Measurements from ENCODE around the gene METRNL. TPM values are rescaled to one million over a fixed set of nuclear protein-coding genes. Genes with fewer than 3 reads are reported as not detected.
"Not testable (repeated sequence)": the region's sequence is repeated elsewhere in the genome, so short reads cannot be mapped to it uniquely, and the experiment has no call there.

The METRNL gene, protein sequence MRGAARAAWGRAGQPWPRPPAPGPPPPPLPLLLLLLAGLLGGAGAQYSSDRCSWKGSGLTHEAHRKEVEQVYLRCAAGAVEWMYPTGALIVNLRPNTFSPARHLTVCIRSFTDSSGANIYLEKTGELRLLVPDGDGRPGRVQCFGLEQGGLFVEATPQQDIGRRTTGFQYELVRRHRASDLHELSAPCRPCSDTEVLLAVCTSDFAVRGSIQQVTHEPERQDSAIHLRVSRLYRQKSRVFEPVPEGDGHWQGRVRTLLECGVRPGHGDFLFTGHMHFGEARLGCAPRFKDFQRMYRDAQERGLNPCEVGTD
- 1 to 10 TPM; 4.1 to 4.6 TPM for total RNA-seq
- polyA plus RNA-seq, result 1 to 10 TPM in 2 of 3 donors, under 1 TPM in 1; 0.42 to 4.8 (median 1.3) TPM
- 0.90 to 4.6 (median 2.1) reads per million in 6 experiments for total RNA-seq

DNA sequence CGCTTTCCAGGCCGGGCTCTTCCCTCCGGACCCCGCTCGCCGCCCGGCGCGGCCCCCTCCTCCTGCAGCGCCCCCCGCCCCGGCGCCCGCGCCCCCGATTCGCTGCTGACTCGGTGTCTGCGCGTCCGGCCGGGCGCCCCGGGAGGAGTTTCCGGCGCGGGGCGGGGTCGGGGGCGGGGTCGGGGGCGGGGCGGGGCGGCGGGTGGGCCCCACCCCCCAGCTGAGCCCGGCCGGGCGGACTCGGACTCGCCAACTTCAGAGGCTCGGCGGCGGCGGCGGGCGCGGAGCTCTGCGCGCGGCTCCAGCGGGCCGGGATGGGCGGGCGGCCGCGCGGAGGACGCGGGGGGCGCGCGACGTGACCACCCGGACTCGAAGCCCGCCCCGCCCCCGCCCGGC is at the start of gene METRNL:
METRNL (plus strand) TSS at position 258 of the 396 bp plus-strand sequence. CDS start 207 bp downstream, outside the sequence.
- POLR2A ChIA-PET, result interaction anchor here (1.0 to 2.8 kb wide), 2 partner anchors 28 to 93 kb away, joined by 3 to 10 read pairs; no protein-coding TSS in a partner anchor
- Mint-ChIP-seq H3K36me3 (no peaks in the 10 kb centered on the region), H3K9me3 (no peaks in the 10 kb centered on the region), H3K27me3 (peaks cover 0 to 11% (median 0%) of the 10 kb centered on the region in 5 donors), H3K4me3 (peak within 1 kb of the TSS in 9 of 10 donors; percentile 29 to 75 (median 60)), H3K27ac (peak within 1 kb of the TSS in 1 of 10 donors; percentile 49), H3K4me1 (peaks cover 6 to 34% (median 24%) of the 10 kb centered on the region in 4 donors)
- DNase-seq, result peak in 8 of 10 donors; percentile 20 to 70 (median 47)
- peak; percentile 34 to 38 for ATAC-seq

DNA sequence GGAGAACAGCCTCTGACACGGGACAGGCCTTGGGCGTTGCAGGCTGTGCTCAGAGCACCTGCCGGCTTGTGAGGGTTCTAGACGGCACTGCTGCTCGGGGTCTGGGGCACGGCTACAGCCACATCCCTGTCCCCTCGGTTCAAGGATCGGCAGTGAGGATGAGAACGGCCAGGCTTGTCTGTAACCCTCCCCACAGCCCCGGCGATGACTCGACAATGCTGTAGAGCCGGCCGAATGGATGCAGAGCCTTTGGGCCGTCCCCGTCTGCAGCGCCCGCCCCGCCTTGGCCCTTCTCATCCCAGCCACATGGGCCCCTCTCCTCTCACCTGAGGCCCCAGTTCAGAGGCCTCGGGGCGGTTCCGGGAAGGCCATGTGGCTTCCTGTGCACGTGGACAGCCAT is 49.0 kb upstream of the METRNL start:
- no peaks in the 10 kb centered on the region for H3K27me3 Mint-ChIP-seq
- H3K4me1 Mint-ChIP-seq, result peaks cover 11 to 27% (median 21%) of the 10 kb centered on the region in 4 donors
- H3K36me3 Mint-ChIP-seq, result peaks cover 0 to 45% (median 8%) of the 10 kb centered on the region in 3 donors
- no peak overlapping the region for H3K27ac Mint-ChIP-seq
- DNase-seq (no peak), ATAC-seq (no peak)
- no peaks in the 10 kb centered on the region for H3K9me3 Mint-ChIP-seq
- H3K4me3 Mint-ChIP-seq, result no peak overlapping the region
- POLR2A ChIA-PET, result no interaction called here

DNA sequence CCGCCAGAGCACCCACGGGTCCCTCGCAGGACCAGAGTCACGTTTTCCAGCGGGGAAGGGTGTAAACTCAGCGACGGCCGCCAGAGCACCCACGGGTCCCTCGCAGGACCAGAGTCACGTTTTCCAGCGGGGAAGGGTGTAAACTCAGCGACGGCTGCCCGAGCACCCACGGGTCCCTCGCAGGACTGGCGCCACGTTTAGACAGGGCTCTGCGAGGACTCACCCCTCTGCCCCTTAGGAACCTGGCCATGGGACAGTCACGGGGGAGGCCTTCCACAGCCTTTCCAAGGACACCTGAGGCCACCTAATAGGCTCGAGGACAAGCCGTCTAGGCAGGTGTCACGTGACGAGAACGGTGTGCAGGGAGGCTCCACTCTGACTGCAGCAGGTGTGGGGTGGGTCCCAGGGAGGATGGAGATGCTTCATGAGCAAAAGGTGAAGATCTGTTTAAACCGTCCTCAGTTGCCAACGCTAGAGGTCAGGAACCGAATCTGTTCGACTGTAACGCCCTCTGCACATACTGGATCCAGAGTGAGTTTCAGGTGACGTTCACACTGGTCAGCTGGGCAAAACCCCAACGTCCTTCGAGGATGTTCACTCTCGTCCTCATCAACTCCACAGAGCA is 48.0 kb upstream of the METRNL start:
- no peak overlapping the region for H3K4me3 Mint-ChIP-seq
- POLR2A ChIA-PET, result no interaction called here
- H3K36me3 Mint-ChIP-seq, result peaks cover 0 to 53% (median 10%) of the 10 kb centered on the region in 3 donors
- peak overlapping the region in 1 of 10 donors; percentile 43 for H3K27ac Mint-ChIP-seq
- ATAC-seq, result no peak
- no peak for DNase-seq
- H3K9me3 Mint-ChIP-seq, result no peaks in the 10 kb centered on the region
- H3K4me1 Mint-ChIP-seq, result peaks cover 2 to 17% (median 11%) of the 10 kb centered on the region in 4 donors
- H3K27me3 Mint-ChIP-seq, result no peaks in the 10 kb centered on the region

DNA sequence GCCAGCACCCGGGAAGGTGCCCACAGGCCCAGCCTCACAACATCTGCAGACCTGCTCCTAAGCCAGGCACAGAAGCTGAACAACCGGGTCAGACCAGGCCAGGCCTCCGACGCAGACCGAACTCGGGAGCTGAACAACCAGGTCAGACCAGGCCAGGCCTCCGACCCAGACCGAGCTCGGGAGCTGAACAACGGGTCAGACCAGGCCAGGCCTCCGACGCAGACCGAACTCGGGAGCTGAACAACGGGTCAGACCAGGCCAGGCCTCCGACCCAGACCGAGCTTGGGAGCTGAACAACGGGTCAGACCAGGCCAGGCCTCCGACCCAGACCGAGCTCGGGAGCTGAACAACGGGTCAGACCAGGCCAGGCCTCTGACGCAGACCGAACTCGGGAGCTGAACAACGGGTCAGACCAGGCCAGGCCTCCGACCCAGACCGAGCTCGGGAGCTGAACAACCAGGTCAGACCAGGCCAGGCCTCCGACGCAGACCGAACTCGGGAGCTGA is 47.4 kb upstream of the METRNL start:
- not testable (repeated sequence) for ATAC-seq, H3K9me3 Mint-ChIP-seq
- H3K36me3 Mint-ChIP-seq, result peaks cover 0 to 58% (median 14%) of the 10 kb centered on the region in 3 donors

DNA sequence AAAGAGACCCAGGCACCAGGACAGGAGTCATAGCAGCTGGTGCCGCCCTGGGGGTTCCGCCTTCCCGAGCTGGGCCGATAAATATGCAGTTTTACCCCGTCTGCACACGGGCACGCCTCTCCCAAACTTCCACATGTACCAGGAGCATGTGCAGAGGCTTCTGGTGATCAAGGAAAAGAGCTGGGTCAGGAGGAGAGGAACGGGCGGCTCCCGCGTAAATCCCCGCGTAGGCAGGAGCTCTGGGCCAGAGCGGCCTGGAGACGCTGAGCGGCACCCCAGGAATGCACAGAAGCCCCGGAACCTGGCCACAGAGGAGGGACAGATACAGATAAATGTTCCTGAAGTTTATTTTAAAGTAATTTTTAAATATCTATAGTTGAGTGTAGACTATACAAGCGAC is 46.6 kb upstream of the METRNL start:
- no peaks in the 10 kb centered on the region for H3K27me3 Mint-ChIP-seq
- H3K4me1 Mint-ChIP-seq, result peaks cover 0 to 10% (median 3%) of the 10 kb centered on the region in 4 donors
- H3K36me3 Mint-ChIP-seq, result peaks cover 0 to 65% (median 22%) of the 10 kb centered on the region in 3 donors
- H3K9me3 Mint-ChIP-seq, result no peaks in the 10 kb centered on the region
- H3K27ac Mint-ChIP-seq, result peak overlapping the region in 1 of 10 donors; percentile 60
- DNase-seq (no peak), ATAC-seq (no peak)
- H3K4me3 Mint-ChIP-seq, result no peak overlapping the region
- POLR2A ChIA-PET, result no interaction called here

More for the DNA sequence above, 47.4 kb upstream of the METRNL start:
- POLR2A ChIA-PET, H3K27ac Mint-ChIP-seq, H3K4me3 Mint-ChIP-seq, DNase-seq, H3K27me3 Mint-ChIP-seq: not testable (repeated sequence)
- peaks cover 2 to 16% (median 7%) of the 10 kb centered on the region in 4 donors for H3K4me1 Mint-ChIP-seq

DNA sequence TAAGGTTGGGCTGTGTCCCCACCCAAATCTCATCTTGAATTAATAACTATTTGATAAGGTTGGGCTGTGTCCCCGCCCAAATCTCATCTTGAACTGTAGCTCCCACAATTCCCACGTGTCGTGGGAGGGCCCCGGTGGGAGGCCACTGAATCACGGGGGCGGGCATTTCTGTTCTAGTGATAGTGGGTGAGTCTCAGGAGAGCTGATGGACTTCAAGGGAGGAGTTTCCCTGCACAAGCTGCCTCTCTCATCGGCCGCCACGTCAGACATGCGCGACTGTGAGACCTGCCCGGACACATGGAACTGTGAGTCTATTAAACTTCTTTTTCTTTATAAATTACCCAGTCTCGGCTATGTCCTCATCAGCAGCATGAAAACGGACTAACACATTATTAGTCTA is 44.9 kb upstream of the METRNL start:
- Mint-ChIP-seq H3K9me3 (no peaks in the 10 kb centered on the region), H3K36me3 (peaks cover 0 to 62% (median 27%) of the 10 kb centered on the region in 3 donors), H3K27me3 (no peaks in the 10 kb centered on the region), H3K27ac (no peak overlapping the region), H3K4me1 (peaks cover 0 to 2% (median under 1%) of the 10 kb centered on the region in 4 donors), H3K4me3 (no peak overlapping the region)
- DNase-seq (no peak), ATAC-seq (no peak)
- POLR2A ChIA-PET, result interaction anchor here (0.6 to 1.0 kb wide), 2 partner anchors 11 to 14 kb away, joined by 3 to 5 read pairs; no protein-coding TSS in a partner anchor

DNA sequence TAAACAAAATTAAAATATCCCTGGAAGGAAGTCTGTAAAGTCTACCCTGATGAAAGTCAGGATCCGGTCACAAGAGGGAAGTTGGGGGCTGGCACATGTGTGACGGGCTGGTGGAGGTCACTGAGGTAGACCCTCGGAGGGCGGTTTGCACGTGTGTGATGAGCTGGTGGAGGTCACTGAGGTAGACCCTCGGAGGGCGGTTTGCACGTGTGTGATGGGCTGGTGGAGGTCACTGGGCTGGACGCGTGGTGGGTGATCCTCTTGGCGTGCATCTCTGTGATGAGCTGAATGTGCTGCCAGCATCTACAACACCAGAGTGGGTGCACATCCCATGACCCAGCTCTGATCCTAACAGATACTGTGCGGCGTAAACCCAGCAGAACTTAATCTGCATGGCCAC is 43.7 kb upstream of the METRNL start:
- H3K27ac Mint-ChIP-seq, result no peak overlapping the region
- peaks cover 0 to 7% (median 0%) of the 10 kb centered on the region in 9 donors for H3K9me3 Mint-ChIP-seq
- H3K27me3 Mint-ChIP-seq, result no peaks in the 10 kb centered on the region
- POLR2A ChIA-PET, result interaction anchor here (0.6 to 1.6 kb wide), 2 partner anchors 13 to 15 kb away, joined by 3 to 6 read pairs; no protein-coding TSS in a partner anchor
- H3K4me3 Mint-ChIP-seq, result no peak overlapping the region
- ATAC-seq (no peak), DNase-seq (no peak)
- H3K36me3 Mint-ChIP-seq, result peaks cover 0 to 69% (median 37%) of the 10 kb centered on the region in 3 donors
- no peaks in the 10 kb centered on the region for H3K4me1 Mint-ChIP-seq

DNA sequence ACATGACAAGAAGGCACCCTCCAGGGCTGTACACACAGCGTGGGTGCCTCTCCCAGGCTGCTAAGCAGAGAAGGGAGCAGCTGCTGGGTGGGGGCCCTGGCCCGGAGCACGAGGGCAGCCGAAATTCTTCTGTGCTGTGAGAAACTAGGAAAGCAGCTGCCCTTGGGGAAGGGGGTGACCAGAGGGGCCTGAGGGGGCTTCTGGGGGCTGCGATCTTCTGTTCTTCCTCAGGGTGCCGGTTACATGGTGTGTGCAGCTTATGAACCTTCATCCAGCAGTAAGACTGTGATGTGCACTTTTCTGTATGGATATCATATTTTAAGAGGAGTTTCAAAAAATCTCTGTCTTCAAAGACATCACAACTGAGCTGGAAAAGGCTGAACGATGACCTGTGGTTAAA is 43.2 kb upstream of the METRNL start:
- H3K9me3 Mint-ChIP-seq, result peaks cover 0 to 11% (median 4%) of the 10 kb centered on the region in 9 donors
- peak overlapping the region in 1 of 10 donors; percentile 26 for H3K27ac Mint-ChIP-seq
- POLR2A ChIA-PET, result interaction anchor here (0.6 to 1.6 kb wide), 2 partner anchors 12 to 15 kb away, joined by 3 to 6 read pairs; no protein-coding TSS in a partner anchor
- H3K36me3 Mint-ChIP-seq, result peaks cover 4 to 71% (median 42%) of the 10 kb centered on the region in 3 donors
- no peak overlapping the region for H3K4me3 Mint-ChIP-seq
- ATAC-seq (no peak), DNase-seq (no peak)
- no peaks in the 10 kb centered on the region for H3K4me1 Mint-ChIP-seq
- no peaks in the 10 kb centered on the region for H3K27me3 Mint-ChIP-seq

DNA sequence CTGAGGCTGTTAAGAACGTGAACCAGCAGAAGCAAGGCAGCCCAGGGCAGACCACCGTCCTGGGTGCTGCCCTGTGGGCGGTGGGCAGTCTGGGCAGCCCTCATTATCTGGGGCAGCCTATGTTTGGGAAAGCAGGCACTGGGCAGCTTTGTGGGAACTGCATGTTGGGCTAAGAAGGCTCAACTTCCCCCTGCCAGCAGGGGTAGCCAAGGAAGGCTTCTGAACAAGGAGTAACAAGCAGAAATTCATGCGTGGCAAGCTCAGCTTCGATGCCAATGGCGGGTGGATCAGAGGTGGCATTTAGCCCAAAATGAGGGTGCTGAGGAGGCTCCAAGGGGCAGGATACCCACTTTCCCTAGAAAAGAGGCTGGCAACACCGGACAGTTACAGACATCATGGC is 42.7 kb upstream of the METRNL start:
- DNase-seq (no peak), ATAC-seq (no peak)
- Mint-ChIP-seq H3K36me3 (peaks cover 8 to 73% (median 46%) of the 10 kb centered on the region in 3 donors), H3K9me3 (peaks cover 0 to 16% (median 9%) of the 10 kb centered on the region in 9 donors), H3K27ac (peak overlapping the region in 1 of 10 donors; percentile 57), H3K4me3 (no peak overlapping the region), H3K27me3 (no peaks in the 10 kb centered on the region), H3K4me1 (peaks cover 0 to under 1% (median 0%) of the 10 kb centered on the region in 4 donors)
- POLR2A ChIA-PET, result interaction anchor here (0.6 to 1.6 kb wide), 2 partner anchors 12 to 14 kb away, joined by 3 to 6 read pairs; no protein-coding TSS in a partner anchor

DNA sequence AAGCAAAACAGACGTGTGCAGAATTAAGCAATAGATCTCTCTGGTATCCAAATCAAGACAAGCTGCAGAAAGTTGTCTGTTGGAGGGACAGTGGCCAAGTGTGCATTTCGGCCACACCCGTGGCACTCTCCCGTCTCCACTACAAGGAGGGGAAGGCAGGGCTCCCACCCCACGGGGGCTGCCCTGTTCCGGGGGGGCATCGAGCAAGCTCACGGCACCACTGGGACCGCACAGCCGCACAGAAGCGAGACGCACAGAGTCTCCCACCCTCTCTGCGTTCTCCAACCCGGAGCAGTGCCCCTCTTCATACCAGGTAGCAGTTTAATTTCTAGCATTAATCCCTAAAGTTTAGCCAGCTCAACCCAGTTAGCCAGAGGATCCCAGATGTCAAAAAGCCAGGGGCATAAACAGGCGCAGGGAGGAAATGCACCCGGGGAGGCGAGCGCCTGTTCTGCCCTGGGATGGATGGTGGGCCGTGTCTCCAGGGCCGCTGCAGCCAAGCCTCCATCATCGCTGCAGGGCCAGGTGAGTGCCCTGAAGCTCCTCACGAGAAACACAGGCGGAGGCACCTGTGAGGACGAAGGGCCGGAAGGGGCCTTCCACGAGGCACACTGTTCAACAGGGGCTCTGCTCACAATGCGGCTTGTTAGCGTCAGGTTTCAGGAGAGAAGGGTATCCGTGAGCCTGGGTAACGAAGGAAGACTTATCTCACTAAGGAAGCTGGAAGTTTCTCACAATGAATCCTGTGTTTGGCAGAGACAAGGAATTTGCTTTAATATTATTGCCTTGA is 42.1 kb upstream of the METRNL start:
- H3K27ac Mint-ChIP-seq, result peak overlapping the region in 1 of 10 donors; percentile 57
- H3K36me3 Mint-ChIP-seq, result peaks cover 12 to 78% (median 52%) of the 10 kb centered on the region in 3 donors

DNA sequence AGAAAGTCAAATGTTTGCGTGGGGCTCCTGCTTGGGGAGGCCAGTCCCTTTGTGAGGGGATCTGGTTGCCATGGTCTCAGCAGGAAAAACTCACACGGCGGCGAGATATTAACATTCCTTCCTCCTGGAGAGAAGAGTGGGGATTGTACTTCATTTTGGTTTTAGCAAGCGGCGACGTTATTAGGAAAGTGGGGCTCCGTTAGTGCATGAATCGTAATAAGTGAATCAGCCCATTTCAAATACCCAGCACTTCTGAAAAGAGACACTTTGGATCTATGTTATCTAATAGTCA is 41.6 kb upstream of the METRNL start:
- Mint-ChIP-seq H3K9me3 (peaks cover 2 to 21% (median 15%) of the 10 kb centered on the region in 9 donors), H3K4me1 (peaks cover 0 to 2% (median 0%) of the 10 kb centered on the region in 4 donors), H3K27ac (no peak overlapping the region), H3K36me3 (peaks cover 17 to 79% (median 58%) of the 10 kb centered on the region in 3 donors), H3K4me3 (no peak overlapping the region), H3K27me3 (no peaks in the 10 kb centered on the region)
- POLR2A ChIA-PET, result no interaction called here
- DNase-seq (no peak), ATAC-seq (no peak)

More for the DNA sequence above, 42.1 kb upstream of the METRNL start:
- Mint-ChIP-seq H3K9me3 (peaks cover 0 to 19% (median 15%) of the 10 kb centered on the region in 9 donors), H3K4me1 (peaks cover 0 to 2% (median 0%) of the 10 kb centered on the region in 4 donors), H3K27me3 (no peaks in the 10 kb centered on the region), H3K4me3 (no peak overlapping the region)
- DNase-seq (no peak), ATAC-seq (no peak)
- POLR2A ChIA-PET, result interaction anchor here (1.6 kb wide), 1 partner anchor 11 kb away, joined by 6 read pairs; no protein-coding TSS in a partner anchor

DNA sequence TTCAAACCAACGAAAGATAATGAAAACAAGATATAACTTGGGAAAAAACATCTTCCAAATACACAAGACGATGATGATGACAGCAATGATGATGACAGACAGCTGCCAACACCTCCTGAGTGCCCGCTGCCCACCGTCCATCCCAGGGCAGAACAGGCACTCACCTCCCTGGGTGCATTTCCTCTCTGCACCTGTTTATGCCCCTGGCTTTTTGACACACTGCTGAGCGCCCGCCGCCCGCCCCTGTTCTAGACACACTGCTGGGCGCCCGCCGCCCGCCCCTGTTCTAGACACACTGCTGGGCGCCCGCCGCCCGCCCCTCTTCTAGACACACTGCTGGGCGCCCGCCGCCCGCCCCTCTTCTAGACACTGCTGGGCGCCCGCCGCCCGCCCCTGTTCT is 40.4 kb upstream of the METRNL start:
- H3K27ac Mint-ChIP-seq, H3K4me3 Mint-ChIP-seq, H3K27me3 Mint-ChIP-seq, ATAC-seq, DNase-seq, POLR2A ChIA-PET, H3K4me1 Mint-ChIP-seq: not testable (repeated sequence)
- peaks cover 24 to 84% (median 65%) of the 10 kb centered on the region in 3 donors for H3K36me3 Mint-ChIP-seq
- H3K9me3 Mint-ChIP-seq, result peaks cover 2 to 22% (median 16%) of the 10 kb centered on the region in 9 donors
